Skeletal muscle satellite cell (primary cell): ENCODE measurements around the gene USP8.
"Not testable (repeated sequence)": the region's sequence is repeated elsewhere in the genome, so short reads cannot be mapped to it uniquely, and the experiment has no call there.

Experiments
- H3K27me3 ChIP-seq: 2 replicates; pipeline ENCODE4 v1.7.0; 2013; ENCODE audit warnings: low read length; ENCODE audit not compliant: control insufficient read depth, insufficient read depth
- H3K36me3 ChIP-seq: 2 replicates; pipeline ENCODE4 v1.7.0; 2013; ENCODE audit warnings: mild to moderate bottlenecking, control low read depth, low read length; ENCODE audit not compliant: insufficient read depth
- H3K4me1 ChIP-seq: 2 replicates; pipeline ENCODE4 v1.7.0; 2013; ENCODE audit warnings: low read length; ENCODE audit not compliant: control insufficient read depth, insufficient read depth
- H3K4me2 ChIP-seq: 2 replicates; pipeline ENCODE4 v1.7.0; 2013; ENCODE audit warnings: mild to moderate bottlenecking, low read length
- H3K4me3 ChIP-seq: 2 replicates; pipeline ENCODE4 v1.7.0; 2013; ENCODE audit warnings: low read length
- H3K9ac ChIP-seq: 2 replicates; pipeline ENCODE4 v1.7.0; 2013; ENCODE audit warnings: mild to moderate bottlenecking, low read depth, low read length, moderate library complexity
- H3K9me3 ChIP-seq: replicated peaks from 2 replicates; pipeline ENCODE4 v1.7.0; 2013; ENCODE audit warnings: mild to moderate bottlenecking, control low read depth, low read length

Gene USP8

DNA sequence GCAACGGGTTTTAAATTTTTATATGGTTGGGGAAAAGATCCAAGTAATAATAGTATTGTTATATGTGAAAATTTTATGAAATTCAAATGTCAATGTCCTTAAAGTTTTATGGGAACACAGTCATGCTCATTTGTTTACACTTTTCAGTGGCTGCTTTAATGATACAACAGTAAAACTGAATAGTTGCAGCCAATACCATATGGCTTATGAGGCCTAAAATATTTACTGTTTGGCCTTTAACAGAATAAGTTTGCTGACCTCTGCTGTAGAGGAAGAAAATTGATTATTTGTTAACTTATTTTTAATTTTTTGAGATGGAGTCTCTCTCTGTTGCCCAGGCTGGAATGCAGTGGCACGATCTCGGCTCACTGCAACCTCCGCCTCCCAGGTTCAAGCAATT is 77.6 kb downstream of the USP8 start:
- H3K4me2 ChIP-seq = no peak overlapping the region
- no peak overlapping the region for H3K4me3 ChIP-seq
- peaks cover 32% of the 10 kb centered on the region for H3K36me3 ChIP-seq
- H3K27me3 ChIP-seq = no peaks in the 10 kb centered on the region
- H3K9ac ChIP-seq = no peak overlapping the region
- H3K9me3 ChIP-seq = no peaks in the 10 kb centered on the region
- no peaks in the 10 kb centered on the region for H3K4me1 ChIP-seq

DNA sequence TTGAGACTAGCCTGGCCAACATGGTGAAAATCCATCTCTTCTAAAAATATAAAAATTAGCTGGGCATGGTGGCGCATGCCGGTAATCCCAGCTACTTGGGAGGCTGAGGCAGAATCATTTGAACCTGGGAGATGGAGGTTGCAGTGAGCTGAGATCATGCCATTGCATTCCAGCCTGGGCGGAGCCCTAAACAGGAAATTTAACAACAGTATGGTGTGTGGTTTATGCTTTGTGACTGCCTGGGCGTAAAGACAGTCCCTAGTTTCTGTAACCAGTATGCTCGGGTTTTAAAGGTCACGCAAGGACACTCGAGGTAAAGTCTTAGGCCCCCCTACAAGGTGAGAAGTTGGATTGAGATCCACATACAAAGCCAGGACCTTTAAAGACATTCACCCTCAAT is 78.9 kb downstream of the USP8 start:
- Histone ChIP-seq H3K9me3 (no peaks in the 10 kb centered on the region), H3K4me3 (no peak overlapping the region), H3K9ac (no peak overlapping the region), H3K36me3 (peaks cover 25% of the 10 kb centered on the region), H3K4me1 (no peaks in the 10 kb centered on the region), H3K4me2 (no peak overlapping the region), H3K27me3 (no peaks in the 10 kb centered on the region)

- H3K9ac ChIP-seq, H3K36me3 ChIP-seq, H3K27me3 ChIP-seq, H3K4me3 ChIP-seq, H3K4me2 ChIP-seq, H3K4me1 ChIP-seq, H3K9me3 ChIP-seq: not testable (repeated sequence)
Observed at GRCh38 chr15:50505656-50506055, 81.5 kb downstream of the USP8 start.

DNA sequence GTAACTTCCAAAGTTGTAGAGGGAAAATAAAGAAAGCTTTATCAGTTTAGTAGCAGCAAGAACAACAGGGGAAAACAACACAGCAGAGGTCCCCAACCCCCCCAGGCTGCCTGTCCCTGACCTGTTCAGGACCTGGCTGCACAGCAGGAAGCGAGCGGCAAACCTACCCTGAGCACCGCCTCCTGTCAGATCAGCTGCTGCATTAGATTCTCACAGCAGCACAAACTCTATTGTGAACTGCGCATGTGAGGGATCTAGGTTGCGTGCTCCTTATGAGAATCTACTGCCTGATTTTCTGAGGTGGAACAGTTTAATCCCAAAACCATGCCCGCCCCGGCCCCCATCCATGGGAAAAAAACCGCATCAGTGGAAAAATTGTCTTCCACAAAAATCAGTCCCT is 81.9 kb downstream of the USP8 start:
- no peaks in the 10 kb centered on the region for H3K27me3 ChIP-seq

GRCh38 chr15:50513001-50513400 is 88.8 kb downstream of the USP8 start:
- Histone ChIP-seq H3K4me1 (no peaks in the 10 kb centered on the region), H3K4me2 (no peak overlapping the region), H3K9ac (no peak overlapping the region), H3K27me3 (no peaks in the 10 kb centered on the region), H3K9me3 (no peaks in the 10 kb centered on the region), H3K36me3 (no peaks in the 10 kb centered on the region), H3K4me3 (no peak overlapping the region)

More for the DNA sequence above, 81.9 kb downstream of the USP8 start:
- Histone ChIP-seq H3K9ac (no peak overlapping the region), H3K9me3 (no peaks in the 10 kb centered on the region), H3K4me1 (no peaks in the 10 kb centered on the region), H3K4me3 (no peak overlapping the region), H3K4me2 (no peak overlapping the region), H3K36me3 (no peaks in the 10 kb centered on the region)

DNA sequence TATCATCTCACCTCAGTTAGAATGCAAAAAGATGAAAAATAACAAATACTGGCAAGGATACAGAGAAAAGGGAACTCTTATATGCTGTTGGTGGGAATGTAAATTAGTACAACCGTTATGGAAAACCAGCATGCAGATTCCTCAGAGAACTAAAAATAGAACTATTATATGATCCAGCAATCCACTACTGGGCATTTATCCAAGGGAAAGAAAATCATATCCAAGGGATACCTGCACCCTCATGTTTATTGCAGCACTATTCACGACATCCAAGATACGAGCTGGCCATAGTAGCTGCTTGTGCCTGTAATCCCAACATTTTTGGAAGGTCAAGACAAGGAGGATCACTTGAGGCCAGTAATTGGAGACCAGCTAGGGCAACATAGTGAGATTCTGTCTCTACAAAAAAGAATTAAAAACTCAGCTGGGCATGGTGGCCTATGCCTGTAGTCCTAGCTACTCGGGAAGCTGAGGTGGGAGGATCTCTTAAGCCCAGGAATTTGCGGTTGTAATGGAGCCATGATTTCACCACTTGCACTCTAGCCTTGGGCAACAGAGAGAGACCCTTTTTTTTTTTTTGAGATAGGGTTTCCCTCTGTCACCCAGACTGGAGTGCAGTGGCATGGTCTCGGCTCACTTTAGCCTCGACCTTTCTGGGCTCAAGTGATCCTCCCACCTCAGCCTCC is 95.7 kb downstream of the USP8 start:
- Histone ChIP-seq H3K4me2 (no peak overlapping the region), H3K36me3 (no peaks in the 10 kb centered on the region), H3K4me3 (no peak overlapping the region), H3K9me3 (no peaks in the 10 kb centered on the region), H3K4me1 (no peaks in the 10 kb centered on the region), H3K27me3 (no peaks in the 10 kb centered on the region), H3K9ac (no peak overlapping the region)

- no peaks in the 10 kb centered on the region for H3K9me3 ChIP-seq
- H3K9ac ChIP-seq = no peak overlapping the region
- H3K36me3 ChIP-seq = no peaks in the 10 kb centered on the region
- H3K4me3 ChIP-seq = no peak overlapping the region
- no peaks in the 10 kb centered on the region for H3K27me3 ChIP-seq
- no peak overlapping the region for H3K4me2 ChIP-seq
- H3K4me1 ChIP-seq = no peaks in the 10 kb centered on the region
Observed at GRCh38 chr15:50523851-50524251, 99.6 kb downstream of the USP8 start.

GRCh38 chr15:50531163-50531562 is 107.0 kb downstream of the USP8 start:
- H3K9ac ChIP-seq = no peak overlapping the region
- no peak overlapping the region for H3K4me3 ChIP-seq
- H3K27me3 ChIP-seq = no peaks in the 10 kb centered on the region
- no peaks in the 10 kb centered on the region for H3K9me3 ChIP-seq
- H3K4me2 ChIP-seq = no peak overlapping the region
- H3K36me3 ChIP-seq = no peaks in the 10 kb centered on the region
- H3K4me1 ChIP-seq = no peaks in the 10 kb centered on the region

- no peak overlapping the region for H3K4me2 ChIP-seq
- no peaks in the 10 kb centered on the region for H3K36me3 ChIP-seq
- H3K9ac ChIP-seq = no peak overlapping the region
- no peaks in the 10 kb centered on the region for H3K27me3 ChIP-seq
- H3K4me1 ChIP-seq = no peaks in the 10 kb centered on the region
- H3K9me3 ChIP-seq = no peaks in the 10 kb centered on the region
- H3K4me3 ChIP-seq = no peak overlapping the region
Observed at GRCh38 chr15:50531766-50532165, 107.6 kb downstream of the USP8 start.

DNA sequence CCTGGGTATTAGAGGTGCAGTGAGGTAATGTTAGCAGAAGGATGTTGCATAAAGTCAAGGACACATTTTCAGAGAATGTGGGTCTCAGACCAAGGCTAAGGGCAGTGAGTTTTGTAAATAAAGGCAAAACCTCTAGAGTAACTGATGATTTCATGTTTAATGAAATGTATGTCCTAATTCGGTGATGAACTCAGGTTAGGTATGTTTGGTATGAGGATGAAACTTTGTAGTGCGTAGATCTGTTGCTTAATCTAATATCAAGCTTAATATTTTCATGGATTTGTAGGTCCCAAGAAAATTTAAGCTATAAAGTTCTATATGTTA is 118.6 kb downstream of the USP8 start:
- Histone ChIP-seq H3K9me3 (no peaks in the 10 kb centered on the region), H3K4me2 (no peak overlapping the region), H3K27me3 (no peaks in the 10 kb centered on the region), H3K4me1 (no peaks in the 10 kb centered on the region), H3K4me3 (no peak overlapping the region), H3K9ac (no peak overlapping the region), H3K36me3 (no peaks in the 10 kb centered on the region)

DNA sequence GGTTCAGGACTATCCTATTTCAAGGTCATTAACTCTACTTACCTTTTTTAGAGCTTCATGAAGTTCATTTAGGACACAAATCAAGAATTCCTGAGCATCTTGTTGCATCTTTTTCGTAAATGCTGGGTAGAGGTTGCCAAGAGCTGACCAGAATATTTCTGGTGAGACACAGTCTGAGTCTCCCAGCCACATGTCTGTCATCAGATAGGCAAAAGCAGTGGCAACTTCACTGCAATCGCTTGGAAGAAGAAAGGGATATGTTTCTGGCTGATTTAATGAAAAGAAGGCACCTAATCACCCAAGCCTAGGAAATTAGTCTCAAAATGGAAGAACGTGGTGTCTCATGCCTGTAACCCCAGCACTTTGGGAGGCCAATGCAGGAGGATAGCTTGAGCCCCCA is 119.4 kb downstream of the USP8 start:
- no peak overlapping the region for H3K4me2 ChIP-seq

DNA sequence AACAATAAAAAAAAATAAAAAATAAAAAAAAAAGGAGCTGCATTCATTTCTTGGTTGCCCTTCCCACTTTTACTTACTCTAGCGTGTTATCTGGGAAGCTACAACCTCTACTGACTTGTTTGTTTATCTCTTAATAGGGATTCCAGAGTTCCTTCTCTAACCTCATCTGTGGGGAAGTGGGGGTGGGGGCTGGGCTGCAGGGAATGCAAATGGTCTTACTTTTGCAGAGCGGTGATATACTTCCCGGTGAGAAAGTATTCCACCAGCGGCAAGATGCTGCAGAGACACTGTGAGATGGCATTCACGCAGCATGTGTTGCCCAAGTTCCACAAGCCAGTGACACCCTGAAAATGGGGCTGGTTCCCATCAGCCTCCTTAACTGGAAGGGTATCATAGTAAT is 120.2 kb downstream of the USP8 start:
- Histone ChIP-seq H3K9ac (no peak overlapping the region), H3K27me3 (no peaks in the 10 kb centered on the region), H3K36me3 (no peaks in the 10 kb centered on the region), H3K4me3 (no peak overlapping the region), H3K4me1 (no peaks in the 10 kb centered on the region), H3K4me2 (no peak overlapping the region), H3K9me3 (no peaks in the 10 kb centered on the region)

More for the DNA sequence above, 119.4 kb downstream of the USP8 start:
- no peaks in the 10 kb centered on the region for H3K9me3 ChIP-seq
- H3K4me3 ChIP-seq = no peak overlapping the region
- H3K9ac ChIP-seq = no peak overlapping the region
- H3K4me1 ChIP-seq = no peaks in the 10 kb centered on the region
- no peaks in the 10 kb centered on the region for H3K27me3 ChIP-seq
- no peaks in the 10 kb centered on the region for H3K36me3 ChIP-seq
